MG63 (cell line): ENCODE data around the gene DMD. TPM values are rescaled to one million over a fixed set of nuclear protein-coding genes. Genes with fewer than 3 reads are reported as not detected.
"Not testable (repeated sequence)": the region's sequence is repeated elsewhere in the genome, so short reads cannot be mapped to it uniquely, and the experiment has no call there.

ENCODE experiments used
- DNase-seq: peaks from one replicate; pipeline ENCODE4 v3.0.0-alpha.2; 2020
- H3K27me3 ChIP-seq: fragments of 250-450 bp; sonication (Bioruptor Pico); 2 replicates; pipeline ENCODE4 v1.5.1; 2020; ENCODE audit warnings: mild to moderate bottlenecking, moderate library complexity
- H3K36me3 ChIP-seq: fragments of 250-450 bp; sonication (Bioruptor Pico); 2 replicates; pipeline ENCODE4 v1.5.1; 2020; ENCODE audit warnings: mild to moderate bottlenecking, moderate library complexity
- H3K4me3 ChIP-seq: fragments of 250-450 bp; sonication (Bioruptor Pico); 2 replicates; pipeline ENCODE4 v1.5.1; 2020; ENCODE audit warnings: mild to moderate bottlenecking, moderate library complexity
- H3K9me3 ChIP-seq: fragments of 250-450 bp; sonication (Bioruptor Pico); 2 replicates; pipeline ENCODE4 v1.5.1; 2020; ENCODE audit warnings: mild to moderate bottlenecking, moderate library complexity
- total RNA-seq: library from RNA; depleted of rRNA; stranded (reverse); fragments of >200 nt; shearing (Covaris generic); gene quantifications from 2 replicates; pipeline ENCODE4 v1.2.3, GENCODE V29; 2014; ENCODE audit warnings: low replicate concordance; rRNA removed

The DMD gene
- 11.5 and 14.4 TPM in 2 replicates for total RNA-seq

- Histone ChIP-seq H3K9me3 (no peaks in the 10 kb centered on the region), H3K36me3 (no peaks in the 10 kb centered on the region; the same call in 1 of the 2 replicates), H3K4me3 (peak within 1 kb of the TSS; percentile 53), H3K27me3 (no peaks in the 10 kb centered on the region)
- DNase-seq: peak; percentile 72
Measured at GRCh38 chrX:33211356-33212260, at the start of gene DMD. TSS of gene DMD (minus strand) at chrX:33211549. CDS start at chrX:33211312, 237 bp downstream.

- DNase-seq: no peak
- Histone ChIP-seq H3K9me3 (no peaks in the 10 kb centered on the region), H3K36me3 (no peaks in the 10 kb centered on the region), H3K27me3 (no peaks in the 10 kb centered on the region), H3K4me3 (no peak overlapping the region)
Measured at GRCh38 chrX:33252306-33252825, 41.0 kb upstream of the DMD start.

- no peaks in the 10 kb centered on the region for H3K27me3 ChIP-seq
- no peak overlapping the region for H3K4me3 ChIP-seq
- no peak for DNase-seq
- H3K9me3 ChIP-seq: no peaks in the 10 kb centered on the region
- H3K36me3 ChIP-seq: no peaks in the 10 kb centered on the region; the same call in 1 of the 2 replicates
Measured at GRCh38 chrX:33218819-33219218, 7.5 kb upstream of the DMD start.

- DNase-seq: no peak
- Histone ChIP-seq H3K9me3 (no peaks in the 10 kb centered on the region), H3K4me3 (peak overlapping the region; percentile 53), H3K36me3 (no peaks in the 10 kb centered on the region), H3K27me3 (no peaks in the 10 kb centered on the region)
Measured at GRCh38 chrX:33210156-33210555, 1.2 kb downstream of the DMD start.

GRCh38 chrX:33207056-33207455 is 4.3 kb downstream of the DMD start:
- Histone ChIP-seq H3K27me3 (no peaks in the 10 kb centered on the region), H3K4me3 (peak overlapping the region; percentile 53), H3K36me3 (no peaks in the 10 kb centered on the region), H3K9me3 (no peaks in the 10 kb centered on the region)
- DNase-seq: no peak

GRCh38 chrX:33205321-33205720 is 6.0 kb downstream of the DMD start:
- Histone ChIP-seq H3K9me3 (no peaks in the 10 kb centered on the region), H3K27me3 (no peaks in the 10 kb centered on the region), H3K4me3 (peak overlapping the region; percentile 22), H3K36me3 (no peaks in the 10 kb centered on the region)
- DNase-seq: no peak

- H3K4me3 ChIP-seq: peak overlapping the region; percentile 22
- DNase-seq: peak; percentile 40
- no peaks in the 10 kb centered on the region for H3K9me3 ChIP-seq
- no peaks in the 10 kb centered on the region for H3K27me3 ChIP-seq
- no peaks in the 10 kb centered on the region for H3K36me3 ChIP-seq
Measured at GRCh38 chrX:33204889-33205288, 6.5 kb downstream of the DMD start.

GRCh38 chrX:33198561-33199279 is 12.6 kb downstream of the DMD start:
- Histone ChIP-seq H3K36me3 (no peaks in the 10 kb centered on the region), H3K27me3 (no peaks in the 10 kb centered on the region), H3K4me3 (no peak overlapping the region), H3K9me3 (no peaks in the 10 kb centered on the region; the same call in none of the 2 replicates)
- no peak for DNase-seq

- no peak for DNase-seq
- Histone ChIP-seq H3K27me3 (no peaks in the 10 kb centered on the region), H3K4me3 (peak overlapping the region; percentile 5; the same call in 1 of the 2 replicates), H3K36me3 (no peaks in the 10 kb centered on the region), H3K9me3 (no peaks in the 10 kb centered on the region; the same call in none of the 2 replicates)
Measured at GRCh38 chrX:33195698-33196097, 15.7 kb downstream of the DMD start.

- no peak for DNase-seq
- peak overlapping the region; percentile 5; the same call in 1 of the 2 replicates for H3K4me3 ChIP-seq
Measured at GRCh38 chrX:33194876-33195433, 16.4 kb downstream of the DMD start.

GRCh38 chrX:33194289-33194688 is 17.1 kb downstream of the DMD start:
- no peak for DNase-seq
- Histone ChIP-seq H3K9me3 (no peaks in the 10 kb centered on the region; the same call in none of the 2 replicates), H3K27me3 (no peaks in the 10 kb centered on the region), H3K4me3 (no peak overlapping the region), H3K36me3 (no peaks in the 10 kb centered on the region)

More at GRCh38 chrX:33194876-33195433, 16.4 kb downstream of the DMD start:
- Histone ChIP-seq H3K9me3 (no peaks in the 10 kb centered on the region; the same call in none of the 2 replicates), H3K36me3 (no peaks in the 10 kb centered on the region), H3K27me3 (no peaks in the 10 kb centered on the region)

- H3K9me3 ChIP-seq: no peaks in the 10 kb centered on the region
- H3K4me3 ChIP-seq: no peak overlapping the region
- H3K27me3 ChIP-seq: no peaks in the 10 kb centered on the region
- no peaks in the 10 kb centered on the region for H3K36me3 ChIP-seq
- DNase-seq: no peak
Measured at GRCh38 chrX:33190016-33190415, 21.3 kb downstream of the DMD start.

- Histone ChIP-seq H3K36me3 (no peaks in the 10 kb centered on the region), H3K27me3 (no peaks in the 10 kb centered on the region), H3K9me3 (no peaks in the 10 kb centered on the region), H3K4me3 (no peak overlapping the region)
- DNase-seq: no peak
Measured at GRCh38 chrX:33188881-33189280, 22.5 kb downstream of the DMD start.

- H3K4me3 ChIP-seq: no peak overlapping the region
- no peaks in the 10 kb centered on the region for H3K9me3 ChIP-seq
- no peak for DNase-seq
- H3K27me3 ChIP-seq: no peaks in the 10 kb centered on the region
- H3K36me3 ChIP-seq: no peaks in the 10 kb centered on the region
Measured at GRCh38 chrX:33188286-33188685, 23.1 kb downstream of the DMD start.

GRCh38 chrX:33184803-33185202 is 26.5 kb downstream of the DMD start:
- H3K4me3 ChIP-seq, DNase-seq, H3K9me3 ChIP-seq, H3K36me3 ChIP-seq, H3K27me3 ChIP-seq: not testable (repeated sequence)

GRCh38 chrX:33183361-33183760 is 28.0 kb downstream of the DMD start:
- no peaks in the 10 kb centered on the region for H3K9me3 ChIP-seq
- H3K27me3 ChIP-seq: no peaks in the 10 kb centered on the region
- DNase-seq: peak; percentile 35
- H3K36me3 ChIP-seq: no peaks in the 10 kb centered on the region
- H3K4me3 ChIP-seq: no peak overlapping the region

- Histone ChIP-seq H3K9me3 (no peaks in the 10 kb centered on the region), H3K4me3 (no peak overlapping the region), H3K36me3 (no peaks in the 10 kb centered on the region), H3K27me3 (no peaks in the 10 kb centered on the region)
- no peak for DNase-seq
Measured at GRCh38 chrX:33178690-33179089, 32.7 kb downstream of the DMD start.
